Kidney (tissue), 14 donors: Measurements from ENCODE around the gene ABCA10. TPM values are rescaled to one million over a fixed set of nuclear protein-coding genes. Genes with fewer than 3 reads are reported as not detected.

Experiments
- DNase-seq, 5 donors: peaks; one replicate each; pipeline ENCODE4 v3.0.0-alpha.2; 2013 to 2020
- FAIRE-seq: peaks from 2 replicates; lab custom pipeline; 2012; peaks lifted over from hg19 to GRCh38; lab: Jason Lieb, UNC
- H3K27ac ChIP-seq, 2 donors: one replicate each; pipeline ENCODE4 v1.7.0; 2013; ENCODE audit warnings: low read depth in 2 of 2, low read length in 2 of 2, inconsistent platforms in 1 of 2
- H3K27me3 ChIP-seq: one replicate; pipeline ENCODE4 v1.7.1; 2013; ENCODE audit warnings: low read length, inconsistent platforms; ENCODE audit not compliant: control insufficient read depth, insufficient read depth
- H3K36me3 ChIP-seq, 3 donors: one replicate each; pipeline versions ENCODE4 v1.7.0 to v1.7.1; 2013; ENCODE audit warnings: low read length in 3 of 3, control low read depth in 1 of 3, inconsistent platforms in 1 of 3; ENCODE audit not compliant: insufficient read depth in 3 of 3, control insufficient read depth in 2 of 3
- H3K4me1 ChIP-seq, 3 donors: one replicate each; pipeline versions ENCODE4 v1.7.0 to v1.7.1; 2013; ENCODE audit warnings: low read length in 3 of 3, inconsistent platforms in 1 of 3, low read depth in 1 of 3; ENCODE audit not compliant: control insufficient read depth in 2 of 3, insufficient read depth in 2 of 3
- H3K4me3 ChIP-seq, 3 donors: one replicate each; pipeline versions ENCODE4 v1.7.0 to v1.8.1; 2013; ENCODE audit warnings: low read length in 3 of 3, control low read depth in 1 of 3, inconsistent platforms in 1 of 3
- H3K9ac ChIP-seq, 3 donors: one replicate each; pipeline versions ENCODE4 v1.7.0 to v1.7.1; 2013; ENCODE audit warnings: low read length in 3 of 3, control low read depth in 1 of 3, inconsistent platforms in 1 of 3
- H3K9me3 ChIP-seq, 3 donors: one replicate each; pipeline versions ENCODE4 v1.7.0 to v1.7.1; 2013; ENCODE audit warnings: low read length in 3 of 3, control low read depth in 1 of 3, inconsistent platforms in 1 of 3; ENCODE audit not compliant: control insufficient read depth in 2 of 3, insufficient read depth in 1 of 3
- intact Hi-C: fragments of 100-400 bp; cut with DNase I; formaldehyde crosslinking; loops from one replicate; pipeline ENCODE4 v1.11.1; 2022
- polyA plus RNA-seq: library from polyadenylated mRNA; stranded (reverse); fragments of 350-450 nt; fragmentation: Illumina TruSeq; extraction: RNeasy Lipid Tissue Mini Kit (QIAGEN cat#74804); gene quantifications from one replicate; pipeline ENCODE4 v1.2.3, GENCODE V29; 2014; ENCODE audit warnings: low read depth, low replicate concordance; ENCODE audit not compliant: insufficient read depth
- total RNA-seq: library from RNA; stranded (reverse); fragmentation: NEBNext Ultra II Directional; extraction: Animal tissue kit (Norgen Biotek cat#: 25700); gene quantifications from one replicate; pipeline ENCODE4 v1.2.1, GENCODE V29; 2021
- TF ChIP-seq, protein P1 (sequence below): IDR thresholded peaks from 3 replicates; pipeline ENCODE4 v1.5.1; 2012; ENCODE audit warnings: mild to moderate bottlenecking, moderate library complexity, borderline replicate concordance; ENCODE audit not compliant: insufficient read depth; ENCODE audit errors: extremely low read depth
- donor health status: control.
- donor health status: control.
- donor health status: control.
- donor health status: control.
- donor health status: control.
- donor health status: DM: yes; HTN: yes; CAD: no.
- donor health status: Normal renal cell carcinoma (clear cell type).

Gene ABCA10
- total and polyA plus RNA-seq, 2 donors from 2014 or later, result 2.1 to 4.2 TPM

GRCh38 chr17:69117855-69118784, 110.5 kb downstream of the ABCA10 start:
- H3K27me3 ChIP-seq, result no peaks in the 10 kb centered on the region
- H3K9ac ChIP-seq, result no peak overlapping the region
- no peaks in the 10 kb centered on the region for H3K9me3 ChIP-seq
- no peak overlapping the region for H3K4me3 ChIP-seq
- no peaks in the 10 kb centered on the region for H3K4me1 ChIP-seq
- no peaks in the 10 kb centered on the region for H3K36me3 ChIP-seq
- no peak overlapping the region for H3K27ac ChIP-seq
- intact Hi-C loops, result no loop called here
- no peak for DNase-seq
- TF ChIP-seq, protein P1, sequence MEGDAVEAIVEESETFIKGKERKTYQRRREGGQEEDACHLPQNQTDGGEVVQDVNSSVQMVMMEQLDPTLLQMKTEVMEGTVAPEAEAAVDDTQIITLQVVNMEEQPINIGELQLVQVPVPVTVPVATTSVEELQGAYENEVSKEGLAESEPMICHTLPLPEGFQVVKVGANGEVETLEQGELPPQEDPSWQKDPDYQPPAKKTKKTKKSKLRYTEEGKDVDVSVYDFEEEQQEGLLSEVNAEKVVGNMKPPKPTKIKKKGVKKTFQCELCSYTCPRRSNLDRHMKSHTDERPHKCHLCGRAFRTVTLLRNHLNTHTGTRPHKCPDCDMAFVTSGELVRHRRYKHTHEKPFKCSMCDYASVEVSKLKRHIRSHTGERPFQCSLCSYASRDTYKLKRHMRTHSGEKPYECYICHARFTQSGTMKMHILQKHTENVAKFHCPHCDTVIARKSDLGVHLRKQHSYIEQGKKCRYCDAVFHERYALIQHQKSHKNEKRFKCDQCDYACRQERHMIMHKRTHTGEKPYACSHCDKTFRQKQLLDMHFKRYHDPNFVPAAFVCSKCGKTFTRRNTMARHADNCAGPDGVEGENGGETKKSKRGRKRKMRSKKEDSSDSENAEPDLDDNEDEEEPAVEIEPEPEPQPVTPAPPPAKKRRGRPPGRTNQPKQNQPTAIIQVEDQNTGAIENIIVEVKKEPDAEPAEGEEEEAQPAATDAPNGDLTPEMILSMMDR, result no peak
- no peak for FAIRE-seq

- H3K9me3 ChIP-seq, result no peaks in the 10 kb centered on the region
- intact Hi-C loops, result no loop called here
- TF ChIP-seq, protein P1, result no peak
- no peaks in the 10 kb centered on the region for H3K27me3 ChIP-seq
- FAIRE-seq (no peak), DNase-seq (peak in 2 of 5 donors; percentile 24 to 47)
- H3K36me3 ChIP-seq, result no peaks in the 10 kb centered on the region
- no peaks in the 10 kb centered on the region for H3K4me1 ChIP-seq
- H3K4me3 ChIP-seq, result no peak overlapping the region
- no peak overlapping the region for H3K27ac ChIP-seq
- no peak overlapping the region for H3K9ac ChIP-seq
These were observed 116.8 kb downstream of the ABCA10 start for GRCh38 chr17:69111794-69112193.

DNA sequence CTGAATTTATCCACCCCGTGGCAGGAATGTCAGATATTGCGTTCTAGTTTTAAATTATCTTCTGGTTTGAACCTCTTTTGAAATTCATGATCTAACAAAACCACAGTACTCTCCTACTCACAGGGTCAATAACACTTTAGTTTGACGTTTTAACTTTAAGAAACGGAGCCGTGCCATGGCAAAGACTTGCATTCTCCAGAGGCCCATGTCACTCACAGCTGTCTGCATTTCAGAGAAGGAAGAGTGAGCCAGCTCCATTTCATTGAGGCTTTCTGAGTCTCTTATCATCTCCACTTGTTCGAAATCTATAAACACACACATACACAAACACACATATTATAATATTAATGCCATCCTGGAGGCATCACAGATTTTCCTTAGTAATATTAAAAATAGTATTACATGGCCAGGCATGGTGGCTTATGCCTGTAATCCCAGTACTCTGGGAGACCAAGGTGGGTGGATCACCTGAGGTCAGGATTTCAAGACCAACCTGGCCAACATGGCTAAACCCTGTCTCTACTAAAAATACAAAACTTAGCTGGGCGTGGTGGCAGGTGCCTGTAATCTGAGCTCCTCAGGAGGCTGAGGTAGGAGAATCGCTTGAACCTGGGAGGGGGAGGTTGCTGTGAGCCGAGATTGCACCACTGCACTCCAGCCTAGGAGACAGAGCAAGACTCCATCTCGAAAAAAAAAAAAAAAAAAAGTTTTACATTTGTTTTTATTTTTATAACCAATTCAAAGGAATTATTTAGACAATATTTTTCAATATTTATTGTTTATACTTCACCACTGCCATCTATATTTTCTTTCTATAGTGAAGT, 122.5 kb downstream of the ABCA10 start:
- no peak for DNase-seq

More for the DNA sequence above, 122.5 kb downstream of the ABCA10 start:
- Histone ChIP-seq H3K9me3 (no peaks in the 10 kb centered on the region), H3K4me1 (no peaks in the 10 kb centered on the region), H3K36me3 (peaks cover 0 to 3% (median 0%) of the 10 kb centered on the region in 3 donors), H3K27ac (no peak overlapping the region), H3K4me3 (no peak overlapping the region), H3K27me3 (no peaks in the 10 kb centered on the region), H3K9ac (no peak overlapping the region)
- TF ChIP-seq, protein P1, result no peak
- intact Hi-C loops, result no loop called here
- peak; percentile 11 for FAIRE-seq
